Esophagus squamous epithelium (tissue), 5 donors: ENCODE results near the gene PPP2R3A. TPM values are rescaled to one million over a fixed set of nuclear protein-coding genes. Genes with fewer than 3 reads are reported as not detected.

ENCODE experiments used
- DNase-seq: peaks from one replicate; lab custom pipeline; 2025; lab: John Stamatoyannopoulos, UW
- H3K27ac ChIP-seq, 4 donors: fragments of 200-600 bp; sonication (generic); one replicate each; pipeline ENCODE4 v1.5.1; 2016 to 2019; ENCODE audit warnings: mild to moderate bottlenecking in 1 of 4
- H3K27me3 ChIP-seq, 4 donors: fragments of 200-600 bp; sonication (generic); 1 replicate in 3 of 4; 2 replicates in 1 of 4; pipeline versions ENCODE4 v1.5.1 to v1.6.0; 2017 to 2021; ENCODE audit warnings: antibody characterized with exemption in 1 of 4
- H3K36me3 ChIP-seq, 3 donors: fragments of 200-600 bp; sonication (generic); one replicate each; pipeline ENCODE4 v1.5.1; 2016 to 2019
- H3K4me1 ChIP-seq, 3 donors: fragments of 200-600 bp; sonication (generic); one replicate each; pipeline ENCODE4 v1.5.1; 2017 to 2019
- H3K4me3 ChIP-seq, 4 donors: fragments of 200-600 bp; sonication (generic); 1 replicate in 3 of 4; 2 replicates in 1 of 4; pipeline ENCODE4 v1.5.1; 2016 to 2019; ENCODE audit warnings: mild to moderate bottlenecking in 2 of 4, moderate library complexity in 1 of 4
- H3K9me3 ChIP-seq, 3 donors: fragments of 200-600 bp; sonication (generic); one replicate each; pipeline ENCODE4 v1.5.1; 2016 to 2019
- POLR2A ChIP-seq, 4 donors: fragments of 450-650 bp; IDR thresholded peaks; one replicate each; pipeline ENCODE4 v1.6.1; 2017; ENCODE audit warnings: antibody characterized with exemption in 4 of 4, mild to moderate bottlenecking in 4 of 4, moderate library complexity in 3 of 4
- WGBS, 2 donors: methylation state at CpG; one replicate each; pipeline ENCODE4 v1.1.5; 2018; 5-methylcytosine and 5-hydroxymethylcytosine counted together
- intact Hi-C: fragments of 100-400 bp; cut with DNase I; formaldehyde crosslinking; loops from one replicate; pipeline ENCODE4 v1.15.0; 2022
- total RNA-seq, 4 donors: library from RNA; depleted of rRNA; stranded (reverse); fragments of >200 nt; gene quantifications; one replicate each; pipeline ENCODE4 v1.1.0, GENCODE V29; 2016
- TF ChIP-seq, protein P1 (sequence below), 6 experiments: fragments of 450-650 bp in 4 of 6; fragments of 200-600 bp in 2 of 6; sonication (generic) in 2 of 6; IDR thresholded peaks; one replicate each; pipeline ENCODE4 v1.5.1; 2016 to 2019; ENCODE audit warnings: antibody characterized with exemption in 6 of 6, mild to moderate bottlenecking in 4 of 6, moderate library complexity in 4 of 6
- donor health status: DM: yes; HTN: yes; CAD: no.

Gene PPP2R3A
- total RNA-seq, 4 donors from 2014 or later: 9.4 to 15.6 (median 13.6) TPM

DNA sequence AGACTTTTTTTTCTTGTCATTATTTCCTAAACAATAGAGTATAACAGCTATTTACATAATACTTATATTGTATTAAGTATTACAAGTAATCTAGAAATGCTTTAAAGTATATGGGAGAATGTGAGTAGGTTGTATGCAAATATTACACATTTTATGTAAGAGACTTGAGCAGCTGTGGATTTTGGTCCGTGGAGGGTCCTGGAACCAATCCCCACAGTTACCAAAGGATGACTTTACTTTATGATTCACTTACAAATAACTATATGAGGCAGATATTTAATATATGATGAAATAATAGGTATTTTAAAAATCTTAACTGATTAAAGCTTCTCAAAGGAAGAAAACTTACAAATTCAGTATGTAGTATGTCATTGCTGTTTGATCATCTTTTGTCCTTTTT, 56.3 kb downstream of the PPP2R3A start:
- intact Hi-C loops: no loop called here
- TF ChIP-seq, protein P1, sequence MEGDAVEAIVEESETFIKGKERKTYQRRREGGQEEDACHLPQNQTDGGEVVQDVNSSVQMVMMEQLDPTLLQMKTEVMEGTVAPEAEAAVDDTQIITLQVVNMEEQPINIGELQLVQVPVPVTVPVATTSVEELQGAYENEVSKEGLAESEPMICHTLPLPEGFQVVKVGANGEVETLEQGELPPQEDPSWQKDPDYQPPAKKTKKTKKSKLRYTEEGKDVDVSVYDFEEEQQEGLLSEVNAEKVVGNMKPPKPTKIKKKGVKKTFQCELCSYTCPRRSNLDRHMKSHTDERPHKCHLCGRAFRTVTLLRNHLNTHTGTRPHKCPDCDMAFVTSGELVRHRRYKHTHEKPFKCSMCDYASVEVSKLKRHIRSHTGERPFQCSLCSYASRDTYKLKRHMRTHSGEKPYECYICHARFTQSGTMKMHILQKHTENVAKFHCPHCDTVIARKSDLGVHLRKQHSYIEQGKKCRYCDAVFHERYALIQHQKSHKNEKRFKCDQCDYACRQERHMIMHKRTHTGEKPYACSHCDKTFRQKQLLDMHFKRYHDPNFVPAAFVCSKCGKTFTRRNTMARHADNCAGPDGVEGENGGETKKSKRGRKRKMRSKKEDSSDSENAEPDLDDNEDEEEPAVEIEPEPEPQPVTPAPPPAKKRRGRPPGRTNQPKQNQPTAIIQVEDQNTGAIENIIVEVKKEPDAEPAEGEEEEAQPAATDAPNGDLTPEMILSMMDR (IDR thresholded peaks at IDR 0.05): no peak
- no peak for TF ChIP-seq POLR2A (IDR thresholded peaks at IDR 0.05)
- H3K36me3 ChIP-seq: no peaks in the 10 kb centered on the region
- H3K4me1 ChIP-seq: peaks cover 0 to 22% (median 6%) of the 10 kb centered on the region in 3 donors
- no peak overlapping the region for H3K27ac ChIP-seq
- WGBS, 2 donors: 61 to 70% methylated on average over 1 of the region's 1 CpG
- no peak overlapping the region for H3K4me3 ChIP-seq
- H3K27me3 ChIP-seq: no peaks in the 10 kb centered on the region
- no peak for DNase-seq
- no peaks in the 10 kb centered on the region for H3K9me3 ChIP-seq

DNA sequence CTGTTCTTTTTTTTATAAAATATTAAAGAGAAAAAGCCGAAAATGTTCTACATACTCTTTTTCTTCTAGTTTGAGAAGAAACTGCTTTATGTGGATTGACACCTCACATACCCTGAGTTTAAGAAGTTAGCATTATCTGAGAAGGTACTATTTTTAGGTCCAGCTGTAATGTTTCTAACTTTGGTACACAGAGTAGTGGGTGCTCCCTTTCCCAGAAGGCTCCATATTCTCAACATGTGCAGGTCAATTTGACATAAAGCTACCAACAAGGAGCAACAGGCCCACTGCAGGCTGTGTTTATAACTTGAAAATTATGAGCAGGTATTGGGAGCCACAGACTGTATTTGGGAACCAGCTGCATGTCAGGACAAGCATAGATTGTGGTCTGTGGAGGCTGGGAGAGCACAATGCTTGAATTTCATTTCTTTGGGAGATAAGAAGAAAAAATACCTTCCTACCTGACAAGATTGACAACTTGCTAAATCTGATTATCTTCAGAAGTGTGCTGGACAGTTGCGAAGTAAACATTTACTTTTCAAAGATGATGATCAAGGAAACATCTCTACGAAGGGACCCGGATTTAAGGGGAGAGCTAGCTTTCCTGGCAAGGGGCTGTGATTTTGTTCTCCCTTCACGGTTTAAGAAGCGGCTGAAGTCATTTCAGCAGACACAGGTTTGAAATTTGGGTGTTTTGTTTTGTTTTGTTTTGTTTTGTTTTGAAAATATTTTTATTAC, 57.2 kb downstream of the PPP2R3A start:
- H3K27me3 ChIP-seq: no peaks in the 10 kb centered on the region
- no peak for TF ChIP-seq POLR2A (IDR thresholded peaks at IDR 0.05)
- TF ChIP-seq, protein P1 (IDR thresholded peaks at IDR 0.05): no peak
- intact Hi-C loops: no loop called here
- DNase-seq: no peak
- H3K4me1 ChIP-seq: peaks cover 0 to 20% (median 6%) of the 10 kb centered on the region in 3 donors
- H3K4me3 ChIP-seq: no peak overlapping the region
- peaks cover 0 to 9% (median 0%) of the 10 kb centered on the region in 3 donors for H3K36me3 ChIP-seq
- no peaks in the 10 kb centered on the region for H3K9me3 ChIP-seq
- WGBS, 2 donors: 83 to 87% methylated on average over 6 of the region's 6 CpGs
- no peak overlapping the region for H3K27ac ChIP-seq

DNA sequence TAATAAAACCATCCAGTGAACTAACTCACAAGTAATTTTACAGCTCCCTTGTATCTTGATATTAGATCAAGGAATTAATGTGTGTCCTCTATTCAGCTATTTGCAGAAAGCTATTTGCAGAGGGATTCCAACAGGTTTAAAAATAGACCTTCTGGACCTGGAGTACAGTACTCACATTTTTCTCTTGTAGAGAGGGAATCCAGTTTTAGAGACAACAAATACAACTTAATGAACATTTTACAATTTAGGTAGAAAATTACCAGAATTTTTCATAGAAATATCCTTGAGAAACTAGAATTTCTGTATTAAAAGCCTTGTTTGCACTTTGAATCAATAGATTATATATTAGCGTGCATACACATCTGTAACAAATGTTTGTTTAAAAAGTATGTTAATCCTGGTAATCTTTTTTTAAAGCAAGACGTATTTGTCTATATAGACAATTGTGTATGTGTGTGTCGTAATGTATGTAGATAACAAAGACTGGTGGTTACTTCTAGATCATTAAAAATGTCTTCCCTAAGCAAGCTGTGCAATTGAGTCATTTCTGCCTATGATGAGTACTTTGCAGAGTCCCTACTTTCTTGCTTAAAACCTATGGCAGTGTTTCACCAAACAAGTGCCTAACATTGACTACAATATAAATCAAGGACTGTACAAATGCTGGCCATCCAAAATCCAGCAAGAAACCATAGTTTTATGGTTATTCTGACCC, 57.9 kb downstream of the PPP2R3A start:
- whole genome bisulfite sequencing, 2 donors: 63 to 66% methylated on average over 3 of the region's 3 CpGs
- no peaks in the 10 kb centered on the region for H3K27me3 ChIP-seq
- H3K36me3 ChIP-seq: peaks cover 0 to 16% (median 0%) of the 10 kb centered on the region in 3 donors
- no peak for DNase-seq
- H3K4me1 ChIP-seq: peaks cover 0 to 12% (median 6%) of the 10 kb centered on the region in 3 donors
- intact Hi-C loops: no loop called here
- H3K27ac ChIP-seq: no peak overlapping the region
- H3K9me3 ChIP-seq: no peaks in the 10 kb centered on the region
- no peak overlapping the region for H3K4me3 ChIP-seq
- TF ChIP-seq, protein P1 (IDR thresholded peaks at IDR 0.05): no peak
- no peak for TF ChIP-seq POLR2A (IDR thresholded peaks at IDR 0.05)

DNA sequence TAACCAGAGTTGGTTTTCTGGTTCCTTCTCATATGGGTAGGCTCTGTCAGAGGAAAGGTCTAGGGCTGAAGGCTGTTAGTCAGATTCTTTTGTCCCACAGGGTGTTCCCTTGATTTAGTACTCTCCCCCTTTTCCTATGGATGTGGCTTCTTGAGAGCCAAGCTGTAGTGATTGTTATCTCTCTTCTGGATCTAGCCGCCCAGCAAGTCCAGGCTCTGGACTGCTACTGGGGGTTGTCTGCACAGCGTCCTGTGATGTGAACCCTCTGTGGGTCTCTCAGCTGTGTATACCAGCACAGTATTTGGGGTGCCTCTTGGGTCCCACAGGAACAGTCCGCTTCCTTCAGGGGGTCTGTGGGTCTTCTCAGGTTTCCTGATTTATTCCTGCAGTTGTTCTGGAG, 70.8 kb downstream of the PPP2R3A start:
- WGBS, 2 donors: 90 to 96% methylated on average over 3 of the region's 3 CpGs
- intact Hi-C loops: no loop called here
- DNase-seq: no peak
- peaks cover 0 to 51% (median 0%) of the 10 kb centered on the region in 3 donors for H3K36me3 ChIP-seq
- no peaks in the 10 kb centered on the region for H3K9me3 ChIP-seq
- H3K4me1 ChIP-seq: no peaks in the 10 kb centered on the region
- TF ChIP-seq, protein P1 (IDR thresholded peaks at IDR 0.05): no peak
- no peak for TF ChIP-seq POLR2A (IDR thresholded peaks at IDR 0.05)
- no peak overlapping the region for H3K27ac ChIP-seq
- no peak overlapping the region for H3K4me3 ChIP-seq
- H3K27me3 ChIP-seq: no peaks in the 10 kb centered on the region

DNA sequence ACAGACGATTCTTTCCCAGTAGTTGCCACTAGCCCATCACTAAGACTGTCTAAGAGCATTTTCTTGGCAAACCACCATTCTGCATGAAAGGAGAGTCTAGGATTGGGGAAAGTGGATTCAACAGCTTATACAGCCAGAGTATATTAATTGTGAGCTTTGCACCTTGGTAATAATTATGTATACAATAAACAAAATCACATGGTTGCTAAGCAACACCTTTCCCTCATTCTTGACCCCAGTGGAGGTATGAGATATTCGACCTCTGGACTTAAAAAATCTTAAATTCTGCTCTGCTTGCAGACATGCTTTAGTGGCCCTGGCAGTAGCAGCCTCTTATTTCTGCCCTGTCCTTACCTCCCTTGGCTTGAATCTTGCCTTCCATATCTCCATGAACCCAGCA, 73.1 kb downstream of the PPP2R3A start:
- peaks cover 0 to 56% (median 0%) of the 10 kb centered on the region in 3 donors for H3K36me3 ChIP-seq
- no peaks in the 10 kb centered on the region for H3K27me3 ChIP-seq
- TF ChIP-seq, protein P1 (IDR thresholded peaks at IDR 0.05): no peak
- TF ChIP-seq POLR2A (IDR thresholded peaks at IDR 0.05): no peak
- no peak overlapping the region for H3K27ac ChIP-seq
- DNase-seq: no peak
- intact Hi-C loops: no loop called here
- H3K4me1 ChIP-seq: no peaks in the 10 kb centered on the region
- 60 to 63% methylated on average over 2 of the region's 2 CpGs for WGBS, 2 donors
- H3K9me3 ChIP-seq: no peaks in the 10 kb centered on the region
- H3K4me3 ChIP-seq: no peak overlapping the region
